Measurements from ENCODE around the gene BHLHA15. TPM values are rescaled to one million over a fixed set of nuclear protein-coding genes. Genes with fewer than 3 reads are reported as not detected.

The BHLHA15 gene
- total RNA-seq, 1 experiment from 2014 or later = 1.8 TPM

- CTCF ChIA-PET = no interaction called here
Measured at GRCh38 chr7:98233219-98234070, 22.2 kb downstream of the BHLHA15 start.

GRCh38 chr7:98234429-98235147 is 23.3 kb downstream of the BHLHA15 start:
- DNase-seq = no peak
- CTCF ChIA-PET = no interaction called here
- Mint-ChIP-seq H3K4me1 (ENCODE audit: low read depth, unreplicated experiment) (no peaks in the 10 kb centered on the region), H3K27ac (ENCODE audit: unreplicated experiment) (no peak overlapping the region), H3K27me3 (ENCODE audit: unreplicated experiment) (no peaks in the 10 kb centered on the region), H3K36me3 (ENCODE audit: insufficient read depth, unreplicated experiment) (peaks cover 6% of the 10 kb centered on the region), H3K4me3 (ENCODE audit: low read depth, unreplicated experiment) (no peak overlapping the region), H3K9me3 (ENCODE audit: low read depth, unreplicated experiment) (no peaks in the 10 kb centered on the region)
- TF ChIP-seq CTCF (IDR thresholded peaks at IDR 0.05; ENCODE audit: unreplicated experiment) = no peak
- intact Hi-C loops (cut with micrococcal nuclease; ENCODE audit: unreplicated experiment) = no loop called here
- no TSS peak for BruUV-seq (replicated peaks)

More at GRCh38 chr7:98233219-98234070, 22.2 kb downstream of the BHLHA15 start:
- BruUV-seq (replicated peaks) = no TSS peak
- no peaks in the 10 kb centered on the region for H3K4me1 Mint-ChIP-seq (ENCODE audit: low read depth, unreplicated experiment)
- DNase-seq = no peak
- H3K36me3 Mint-ChIP-seq (ENCODE audit: insufficient read depth, unreplicated experiment) = peaks cover 6% of the 10 kb centered on the region
- H3K9me3 Mint-ChIP-seq (ENCODE audit: low read depth, unreplicated experiment) = no peaks in the 10 kb centered on the region
- TF ChIP-seq CTCF (IDR thresholded peaks at IDR 0.05; ENCODE audit: unreplicated experiment) = no peak
- H3K27ac Mint-ChIP-seq (ENCODE audit: unreplicated experiment) = no peak overlapping the region
- intact Hi-C loops (cut with micrococcal nuclease; ENCODE audit: unreplicated experiment) = no loop called here
- no peak overlapping the region for H3K4me3 Mint-ChIP-seq (ENCODE audit: low read depth, unreplicated experiment)
- no peaks in the 10 kb centered on the region for H3K27me3 Mint-ChIP-seq (ENCODE audit: unreplicated experiment)

- H3K27me3 Mint-ChIP-seq (ENCODE audit: unreplicated experiment) = no peaks in the 10 kb centered on the region
- BruUV-seq (replicated peaks) = no TSS peak
- no peaks in the 10 kb centered on the region for H3K36me3 Mint-ChIP-seq (ENCODE audit: insufficient read depth, unreplicated experiment)
- no peak overlapping the region for H3K27ac Mint-ChIP-seq (ENCODE audit: unreplicated experiment)
- CTCF ChIA-PET = no interaction called here
- no peak for TF ChIP-seq CTCF (IDR thresholded peaks at IDR 0.05; ENCODE audit: unreplicated experiment)
- H3K4me1 Mint-ChIP-seq (ENCODE audit: low read depth, unreplicated experiment) = no peaks in the 10 kb centered on the region
- no peak for DNase-seq
- no peaks in the 10 kb centered on the region for H3K9me3 Mint-ChIP-seq (ENCODE audit: low read depth, unreplicated experiment)
- H3K4me3 Mint-ChIP-seq (ENCODE audit: low read depth, unreplicated experiment) = no peak overlapping the region
- intact Hi-C loops (cut with micrococcal nuclease; ENCODE audit: unreplicated experiment) = no loop called here
Measured at GRCh38 chr7:98235901-98236300, 24.7 kb downstream of the BHLHA15 start.

- H3K4me3 Mint-ChIP-seq (ENCODE audit: low read depth, unreplicated experiment) = no peak overlapping the region
- TF ChIP-seq CTCF (IDR thresholded peaks at IDR 0.05; ENCODE audit: unreplicated experiment) = no peak
- H3K4me1 Mint-ChIP-seq (ENCODE audit: low read depth, unreplicated experiment) = no peaks in the 10 kb centered on the region
- no peaks in the 10 kb centered on the region for H3K36me3 Mint-ChIP-seq (ENCODE audit: insufficient read depth, unreplicated experiment)
- H3K27me3 Mint-ChIP-seq (ENCODE audit: unreplicated experiment) = no peaks in the 10 kb centered on the region
- no TSS peak for BruUV-seq (replicated peaks)
- CTCF ChIA-PET = no interaction called here
- H3K27ac Mint-ChIP-seq (ENCODE audit: unreplicated experiment) = no peak overlapping the region
- no peaks in the 10 kb centered on the region for H3K9me3 Mint-ChIP-seq (ENCODE audit: low read depth, unreplicated experiment)
- DNase-seq = no peak
- intact Hi-C loops (cut with micrococcal nuclease; ENCODE audit: unreplicated experiment) = no loop called here
Measured at GRCh38 chr7:98236355-98237185, 25.3 kb downstream of the BHLHA15 start.
